Measurements from ENCODE around the gene CAMK1D. TPM values are rescaled to one million over a fixed set of nuclear protein-coding genes. Genes with fewer than 3 reads are reported as not detected.

Gene CAMK1D
- total RNA-seq, 3 donors from 2014 or later = 4.4 to 17.3 (median 5.2) TPM

DNA sequence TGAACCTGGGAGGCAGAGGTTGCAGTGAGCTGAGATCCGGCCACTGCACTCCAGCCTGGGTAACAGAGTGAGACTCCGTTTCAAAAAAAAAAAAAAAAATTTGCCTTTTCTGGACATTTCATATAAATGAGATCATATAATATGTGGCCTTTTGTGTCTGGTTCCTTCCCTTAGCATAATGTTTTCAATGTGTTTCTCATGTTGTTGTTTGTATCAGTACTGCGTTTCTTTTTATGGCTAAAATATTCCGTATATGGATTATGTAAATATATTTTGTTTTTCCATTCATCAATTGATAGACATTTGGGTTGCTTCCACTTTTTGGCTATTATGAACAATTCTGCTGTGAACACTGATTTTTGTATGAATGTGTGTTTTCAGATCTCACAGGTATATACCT, 394.6 kb downstream of the CAMK1D start:
- H3K36me3 ChIP-seq = no peaks in the 10 kb centered on the region
- intact Hi-C loops (cut with DNase I; ENCODE audit: low total_unique reads) = no loop called here
- TF ChIP-seq POLR2AphosphoS5 (IDR thresholded peaks at IDR 0.05) (no peak), POLR2A (IDR thresholded peaks at IDR 0.05) (no peak)
- TF ChIP-seq, protein P1, sequence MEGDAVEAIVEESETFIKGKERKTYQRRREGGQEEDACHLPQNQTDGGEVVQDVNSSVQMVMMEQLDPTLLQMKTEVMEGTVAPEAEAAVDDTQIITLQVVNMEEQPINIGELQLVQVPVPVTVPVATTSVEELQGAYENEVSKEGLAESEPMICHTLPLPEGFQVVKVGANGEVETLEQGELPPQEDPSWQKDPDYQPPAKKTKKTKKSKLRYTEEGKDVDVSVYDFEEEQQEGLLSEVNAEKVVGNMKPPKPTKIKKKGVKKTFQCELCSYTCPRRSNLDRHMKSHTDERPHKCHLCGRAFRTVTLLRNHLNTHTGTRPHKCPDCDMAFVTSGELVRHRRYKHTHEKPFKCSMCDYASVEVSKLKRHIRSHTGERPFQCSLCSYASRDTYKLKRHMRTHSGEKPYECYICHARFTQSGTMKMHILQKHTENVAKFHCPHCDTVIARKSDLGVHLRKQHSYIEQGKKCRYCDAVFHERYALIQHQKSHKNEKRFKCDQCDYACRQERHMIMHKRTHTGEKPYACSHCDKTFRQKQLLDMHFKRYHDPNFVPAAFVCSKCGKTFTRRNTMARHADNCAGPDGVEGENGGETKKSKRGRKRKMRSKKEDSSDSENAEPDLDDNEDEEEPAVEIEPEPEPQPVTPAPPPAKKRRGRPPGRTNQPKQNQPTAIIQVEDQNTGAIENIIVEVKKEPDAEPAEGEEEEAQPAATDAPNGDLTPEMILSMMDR (IDR thresholded peaks at IDR 0.05) = no peak
- no peaks in the 10 kb centered on the region for H3K4me1 ChIP-seq
- H3K27ac ChIP-seq = no peak overlapping the region
- H3K9me3 ChIP-seq = no peaks in the 10 kb centered on the region
- no peak for DNase-seq (ENCODE audit: low spot score in 2 of 2)
- H3K27me3 ChIP-seq = no peaks in the 10 kb centered on the region
- H3K4me3 ChIP-seq = no peak overlapping the region

DNA sequence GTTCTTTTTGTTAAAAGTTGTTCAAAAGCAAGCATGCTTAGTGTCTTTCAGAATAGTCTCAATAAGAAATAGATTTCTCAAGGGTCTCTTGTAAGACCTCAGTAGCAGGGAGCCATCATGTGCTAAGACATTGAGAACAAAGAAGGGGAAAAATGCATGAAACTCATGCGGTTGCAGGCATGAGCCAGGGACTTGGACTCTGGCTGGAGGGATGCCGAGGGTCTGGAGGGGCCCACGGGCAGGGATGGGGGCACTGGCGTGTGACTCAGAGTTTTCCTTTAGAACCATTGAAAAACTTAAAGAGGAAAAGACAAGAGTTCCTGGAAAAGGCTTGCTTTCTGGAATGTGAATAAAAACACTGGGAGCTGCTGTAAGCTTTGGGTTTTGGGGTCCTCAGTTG, 398.8 kb downstream of the CAMK1D start:
- intact Hi-C loops (cut with DNase I; ENCODE audit: low total_unique reads) = no loop called here
- no peak for DNase-seq (ENCODE audit: low spot score in 2 of 2)
- no peak overlapping the region for H3K4me3 ChIP-seq
- H3K4me1 ChIP-seq = no peaks in the 10 kb centered on the region
- no peak overlapping the region for H3K27ac ChIP-seq
- H3K36me3 ChIP-seq = no peaks in the 10 kb centered on the region
- H3K27me3 ChIP-seq = no peaks in the 10 kb centered on the region
- TF ChIP-seq POLR2A (IDR thresholded peaks at IDR 0.05) = no peak
- TF ChIP-seq, protein P1 (IDR thresholded peaks at IDR 0.05) = no peak
- no peak for TF ChIP-seq POLR2AphosphoS5 (IDR thresholded peaks at IDR 0.05)
- no peaks in the 10 kb centered on the region for H3K9me3 ChIP-seq

DNA sequence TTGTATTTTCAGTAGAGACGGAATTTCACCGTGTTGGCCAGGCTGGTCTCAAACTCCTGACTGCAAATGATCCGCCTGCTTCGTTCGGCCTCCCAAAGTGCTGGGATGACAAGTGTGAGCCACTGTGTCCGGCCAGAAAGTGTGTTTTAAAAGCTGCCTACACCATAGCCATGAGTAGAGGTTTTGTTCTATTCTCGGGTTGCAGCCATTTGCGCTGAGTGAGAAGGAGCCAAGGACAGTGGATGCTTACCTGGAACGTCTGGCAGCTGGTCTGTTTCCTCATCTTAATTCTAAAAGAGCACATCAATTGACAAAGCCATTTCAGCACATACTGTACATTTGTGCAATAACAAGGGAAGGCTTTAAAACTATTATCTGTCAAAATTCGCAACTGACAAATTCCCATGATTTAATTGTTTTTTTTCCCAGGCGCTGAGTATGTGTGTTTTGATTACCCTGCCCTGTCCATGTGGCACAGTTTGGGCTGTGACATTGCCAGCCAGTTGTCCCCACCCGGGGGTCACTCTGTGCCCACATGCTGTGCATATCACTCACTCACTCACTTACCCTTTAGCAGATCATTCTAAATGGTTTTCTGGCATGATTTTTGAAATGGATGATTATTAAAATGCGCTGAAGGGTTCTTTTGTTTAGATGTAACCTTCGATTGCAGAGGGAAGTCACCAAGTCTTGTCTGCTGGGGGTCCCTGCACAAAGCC, 400.6 kb downstream of the CAMK1D start:
- H3K9me3 ChIP-seq = no peaks in the 10 kb centered on the region
- no peak overlapping the region for H3K27ac ChIP-seq
- TF ChIP-seq POLR2AphosphoS5 (IDR thresholded peaks at IDR 0.05) (no peak), POLR2A (IDR thresholded peaks at IDR 0.05) (no peak)
- TF ChIP-seq, protein P1 (IDR thresholded peaks at IDR 0.05) = no peak
- no peaks in the 10 kb centered on the region for H3K36me3 ChIP-seq
- DNase-seq (ENCODE audit: low spot score in 2 of 2) = no peak
- no peak overlapping the region for H3K4me3 ChIP-seq
- no peaks in the 10 kb centered on the region for H3K27me3 ChIP-seq
- H3K4me1 ChIP-seq = no peaks in the 10 kb centered on the region
- intact Hi-C loops (cut with DNase I; ENCODE audit: low total_unique reads) = no loop called here

DNA sequence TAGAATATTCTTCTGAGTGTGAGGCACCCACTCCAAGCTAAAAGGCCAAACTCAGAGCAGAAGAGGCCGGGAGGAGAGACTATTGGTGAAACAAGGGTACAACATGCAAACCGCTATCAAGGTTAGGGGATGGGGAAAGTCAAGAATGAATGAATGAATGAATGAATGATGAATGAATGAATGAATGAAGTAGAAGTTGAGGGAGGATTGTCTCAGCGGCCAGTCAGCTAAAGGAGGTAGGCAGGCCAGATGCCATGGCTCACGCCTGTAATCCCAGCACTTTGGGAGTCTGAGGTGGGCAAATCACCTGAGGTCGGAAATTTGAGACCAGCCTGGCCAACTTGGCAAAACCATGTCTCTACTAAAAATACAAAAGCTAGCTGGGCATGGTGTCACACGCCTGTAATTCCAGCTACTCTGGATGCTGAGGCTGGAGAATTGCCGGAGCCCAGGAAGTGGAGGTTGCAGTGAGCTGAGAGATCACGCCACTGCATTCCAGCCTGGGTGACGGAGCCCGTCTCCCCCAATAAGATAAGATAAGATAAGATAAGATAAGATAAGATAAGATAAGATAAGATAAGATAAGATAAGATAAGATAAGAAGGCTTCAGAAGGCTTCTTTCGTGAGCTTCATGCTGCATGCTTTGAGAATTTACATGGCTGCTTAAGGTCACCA, 401.3 kb downstream of the CAMK1D start:
- TF ChIP-seq, protein P1 (IDR thresholded peaks at IDR 0.05) = no peak
- TF ChIP-seq POLR2A (IDR thresholded peaks at IDR 0.05) = no peak
- TF ChIP-seq POLR2AphosphoS5 (IDR thresholded peaks at IDR 0.05) = no peak
- DNase-seq (ENCODE audit: low spot score in 2 of 2) = no peak
- intact Hi-C loops (cut with DNase I; ENCODE audit: low total_unique reads) = no loop called here
- Histone ChIP-seq H3K27ac (no peak overlapping the region), H3K4me3 (no peak overlapping the region), H3K36me3 (no peaks in the 10 kb centered on the region), H3K9me3 (no peaks in the 10 kb centered on the region), H3K4me1 (no peaks in the 10 kb centered on the region), H3K27me3 (no peaks in the 10 kb centered on the region)

DNA sequence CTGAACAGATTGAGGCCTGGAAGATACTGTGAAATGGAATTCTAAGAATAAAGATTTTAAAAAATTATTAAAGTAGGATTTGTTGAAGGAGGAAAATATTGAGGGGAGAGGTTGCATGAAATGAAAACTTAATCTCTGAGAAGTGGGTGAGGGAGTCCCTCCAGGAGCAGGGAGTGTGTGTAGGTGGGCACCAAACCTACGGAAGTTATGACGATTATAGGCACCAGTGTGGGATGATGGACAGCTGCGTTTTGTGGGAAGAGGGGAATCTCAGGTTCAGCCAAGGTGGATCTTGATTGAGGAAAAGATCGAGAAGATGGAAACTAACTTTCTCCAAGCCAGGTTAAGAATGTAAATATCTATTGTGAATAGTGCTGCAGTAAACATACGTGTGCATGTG, 405.7 kb downstream of the CAMK1D start:
- no peaks in the 10 kb centered on the region for H3K4me1 ChIP-seq
- H3K9me3 ChIP-seq = no peaks in the 10 kb centered on the region
- H3K36me3 ChIP-seq = no peaks in the 10 kb centered on the region
- TF ChIP-seq POLR2AphosphoS5 (IDR thresholded peaks at IDR 0.05) = no peak
- TF ChIP-seq, protein P1 (IDR thresholded peaks at IDR 0.05) = no peak
- no peak for TF ChIP-seq POLR2A (IDR thresholded peaks at IDR 0.05)
- H3K4me3 ChIP-seq = no peak overlapping the region
- DNase-seq (ENCODE audit: low spot score in 2 of 2) = no peak
- H3K27me3 ChIP-seq = no peaks in the 10 kb centered on the region
- intact Hi-C loops (cut with DNase I; ENCODE audit: low total_unique reads) = no loop called here
- H3K27ac ChIP-seq = no peak overlapping the region

Measured in breast epithelium (tissue), 4 donors.